ENCODE measurements around the gene SHISA9.

DNA sequence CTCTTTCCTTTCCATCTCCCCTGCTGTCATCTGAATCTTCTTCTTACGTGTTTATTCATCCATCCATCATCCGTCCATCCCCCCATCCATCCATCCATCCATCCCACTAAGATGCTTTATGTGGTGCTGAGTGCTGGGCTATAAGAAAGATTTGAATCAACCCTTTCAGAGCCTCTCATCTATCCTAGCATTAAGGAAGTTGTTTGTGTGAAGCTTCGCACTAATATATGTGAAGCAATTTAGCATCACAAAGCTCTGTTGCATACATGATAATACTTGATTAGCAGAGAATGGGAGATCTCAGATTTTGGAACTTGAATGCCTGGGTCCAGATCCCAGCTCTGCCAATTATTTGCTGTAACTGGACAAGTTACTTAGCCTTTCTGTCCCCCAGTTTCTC is 255.7 kb downstream of the SHISA9 start:
- TF ChIP-seq, protein P1, sequence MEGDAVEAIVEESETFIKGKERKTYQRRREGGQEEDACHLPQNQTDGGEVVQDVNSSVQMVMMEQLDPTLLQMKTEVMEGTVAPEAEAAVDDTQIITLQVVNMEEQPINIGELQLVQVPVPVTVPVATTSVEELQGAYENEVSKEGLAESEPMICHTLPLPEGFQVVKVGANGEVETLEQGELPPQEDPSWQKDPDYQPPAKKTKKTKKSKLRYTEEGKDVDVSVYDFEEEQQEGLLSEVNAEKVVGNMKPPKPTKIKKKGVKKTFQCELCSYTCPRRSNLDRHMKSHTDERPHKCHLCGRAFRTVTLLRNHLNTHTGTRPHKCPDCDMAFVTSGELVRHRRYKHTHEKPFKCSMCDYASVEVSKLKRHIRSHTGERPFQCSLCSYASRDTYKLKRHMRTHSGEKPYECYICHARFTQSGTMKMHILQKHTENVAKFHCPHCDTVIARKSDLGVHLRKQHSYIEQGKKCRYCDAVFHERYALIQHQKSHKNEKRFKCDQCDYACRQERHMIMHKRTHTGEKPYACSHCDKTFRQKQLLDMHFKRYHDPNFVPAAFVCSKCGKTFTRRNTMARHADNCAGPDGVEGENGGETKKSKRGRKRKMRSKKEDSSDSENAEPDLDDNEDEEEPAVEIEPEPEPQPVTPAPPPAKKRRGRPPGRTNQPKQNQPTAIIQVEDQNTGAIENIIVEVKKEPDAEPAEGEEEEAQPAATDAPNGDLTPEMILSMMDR (IDR thresholded peaks at IDR 0.05): no peak
- TF ChIP-seq POLR2AphosphoS5 (IDR thresholded peaks at IDR 0.05) (no peak), POLR2A (IDR thresholded peaks at IDR 0.05) (no peak)

Measured in breast epithelium (tissue), 3 donors.